ENCODE data around the gene FAXDC2. TPM values are rescaled to one million over a fixed set of nuclear protein-coding genes. Genes with fewer than 3 reads are reported as not detected.

Gene FAXDC2
- total RNA-seq, 1 donor from 2014 or later: 72.7 TPM

DNA sequence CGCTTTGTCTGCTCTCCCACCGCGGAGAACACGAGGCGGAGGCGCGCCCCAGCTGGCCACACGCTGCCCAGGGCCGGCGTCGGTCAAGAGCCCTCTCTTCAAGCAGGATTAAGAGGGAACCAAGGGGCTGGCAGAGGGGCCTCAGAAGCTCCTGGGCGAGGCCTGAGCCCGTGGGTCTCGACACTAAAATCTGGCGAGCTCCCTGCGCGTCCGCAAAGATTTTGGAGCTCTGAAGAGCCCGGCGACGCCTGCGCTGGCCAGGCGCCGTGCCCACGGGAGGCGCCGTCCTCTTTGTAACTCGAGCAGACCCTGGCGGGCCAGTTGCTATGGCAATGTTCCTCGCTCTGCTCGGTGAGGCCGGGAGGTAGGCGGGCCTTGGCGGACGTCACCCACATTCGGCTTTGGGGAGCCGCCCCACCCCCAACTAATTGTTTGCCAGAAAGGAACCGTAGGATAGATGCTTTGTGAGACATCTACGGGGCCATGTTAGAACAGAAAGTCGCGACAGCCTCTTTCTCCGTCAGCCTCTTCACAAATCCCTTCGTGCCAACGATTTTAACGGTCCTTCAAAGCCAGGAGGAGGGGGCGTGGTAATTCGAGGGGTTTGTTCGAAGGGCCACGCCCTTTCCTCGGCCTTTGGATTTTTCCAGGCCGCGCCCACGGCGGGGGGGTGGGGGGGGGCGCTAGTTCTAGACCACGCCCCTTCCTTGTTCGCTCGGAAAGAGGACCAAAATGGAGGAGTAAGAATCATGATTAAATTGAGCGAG is 7.3 kb upstream of the FAXDC2 start:
- ATAC-seq (peak; percentile 89 to 90), DNase-seq (peak; percentile 97)
- H3K9me3 ChIP-seq: no peaks in the 10 kb centered on the region
- peak overlapping the region; percentile 100 for H3K27ac ChIP-seq
- peaks cover 46% of the 10 kb centered on the region for H3K4me1 ChIP-seq
- H3K36me3 ChIP-seq: no peaks in the 10 kb centered on the region
- no peaks in the 10 kb centered on the region for H3K27me3 ChIP-seq (ENCODE audit: low read depth)
- TF ChIP-seq CTCF (IDR thresholded peaks at IDR 0.05): peak; percentile 21
- peak overlapping the region; percentile 76 for H3K4me3 ChIP-seq
- intact Hi-C loops (cut with DNase I): no loop called here

- no peaks in the 10 kb centered on the region for H3K36me3 ChIP-seq
- no peaks in the 10 kb centered on the region for H3K9me3 ChIP-seq
- intact Hi-C loops (cut with DNase I): no loop called here
- TF ChIP-seq CTCF (IDR thresholded peaks at IDR 0.05): no peak
- no peak for ATAC-seq
- peaks cover 46% of the 10 kb centered on the region for H3K4me1 ChIP-seq
- H3K4me3 ChIP-seq: no peak overlapping the region
- peak overlapping the region; percentile 82 for H3K27ac ChIP-seq
- no peak for DNase-seq
- no peaks in the 10 kb centered on the region for H3K27me3 ChIP-seq (ENCODE audit: low read depth)
Observed at GRCh38 chr5:154851351-154851750, 948 bp upstream of the FAXDC2 start.

DNA sequence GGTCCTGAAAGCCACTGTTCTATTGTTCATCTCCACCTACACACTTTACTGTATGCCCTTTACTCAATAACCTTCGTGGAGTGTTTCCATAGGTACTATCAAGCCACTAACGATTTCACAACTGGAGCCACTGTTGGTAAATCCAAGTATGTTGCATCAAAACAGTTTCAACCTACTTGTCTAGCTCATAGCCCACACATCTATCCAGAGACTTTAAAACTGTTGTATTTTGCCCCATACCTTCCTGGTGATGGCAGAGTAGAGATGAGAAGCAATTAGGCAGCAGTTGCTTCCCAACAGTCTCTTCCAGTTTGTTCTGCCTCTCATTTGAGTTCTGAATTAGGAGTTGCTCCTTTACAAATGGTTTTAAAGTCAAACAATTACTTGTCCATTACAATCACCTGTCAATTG is 607 bp downstream of the FAXDC2 start:
- H3K4me3 ChIP-seq: peak overlapping the region; percentile 72
- H3K4me1 ChIP-seq: peaks cover 50% of the 10 kb centered on the region
- no peaks in the 10 kb centered on the region for H3K9me3 ChIP-seq
- TF ChIP-seq CTCF (IDR thresholded peaks at IDR 0.05): no peak
- no peak for DNase-seq
- ATAC-seq: peak; percentile 52 to 74
- H3K27ac ChIP-seq: peak overlapping the region; percentile 82
- no peaks in the 10 kb centered on the region for H3K27me3 ChIP-seq (ENCODE audit: low read depth)
- no peaks in the 10 kb centered on the region for H3K36me3 ChIP-seq
- intact Hi-C loops (cut with DNase I): no loop called here

GRCh38 chr5:154849264-154849785 is 1.1 kb downstream of the FAXDC2 start:
- TF ChIP-seq CTCF (IDR thresholded peaks at IDR 0.05): no peak
- Histone ChIP-seq H3K9me3 (no peaks in the 10 kb centered on the region), H3K27ac (peak overlapping the region; percentile 82), H3K4me3 (peak overlapping the region; percentile 72), H3K27me3 (ENCODE audit: low read depth) (no peaks in the 10 kb centered on the region), H3K4me1 (peaks cover 54% of the 10 kb centered on the region), H3K36me3 (no peaks in the 10 kb centered on the region)
- no peak for DNase-seq
- no peak for ATAC-seq
- intact Hi-C loops (cut with DNase I): no loop called here

DNA sequence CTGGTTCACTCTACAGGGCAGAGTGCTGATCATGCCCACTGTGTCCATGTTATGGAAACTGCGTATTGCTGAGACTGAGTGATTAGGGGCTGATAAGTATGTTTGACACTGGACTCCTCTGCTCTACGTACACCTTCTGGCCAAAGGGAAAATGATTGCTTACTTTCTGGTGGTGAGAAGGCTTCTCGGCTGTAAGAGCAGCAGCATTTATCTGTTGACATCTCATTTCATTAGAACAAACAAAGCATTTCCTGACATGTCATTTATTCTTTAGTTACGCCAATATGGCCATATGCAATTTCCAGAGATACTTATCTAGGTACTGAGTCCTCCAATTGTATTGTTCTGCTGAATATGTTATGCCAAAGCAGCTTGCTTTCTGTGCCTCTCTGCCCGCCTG is 5.6 kb downstream of the FAXDC2 start:
- peaks cover 63% of the 10 kb centered on the region for H3K4me1 ChIP-seq
- H3K27ac ChIP-seq: peak overlapping the region; percentile 38

More for the DNA sequence above, 5.6 kb downstream of the FAXDC2 start:
- ATAC-seq (no peak), DNase-seq (no peak)
- TF ChIP-seq CTCF (IDR thresholded peaks at IDR 0.05): no peak
- Histone ChIP-seq H3K27me3 (ENCODE audit: low read depth) (no peaks in the 10 kb centered on the region), H3K36me3 (peaks cover 5% of the 10 kb centered on the region), H3K9me3 (no peaks in the 10 kb centered on the region), H3K4me3 (no peak overlapping the region)
- intact Hi-C loops (cut with DNase I): no loop called here

Data from lower lobe of right lung (tissue), 2 donors.